Activated naive CD4-positive, alpha-beta T cell treated with anti-CD3 and anti-CD28 coated beads, Interleukin-2, amount 10 ng/mL, durations not matched to agents 7 days and 5 days (primary cell): ENCODE results near the gene KDF1.
A peak's percentile ranks its signal among the peaks of the same experiment; 100 is the strongest.

Experiments
- CTCF ChIA-PET: fragments of 350-600 bp; sonication (Branson Sonifier 250); formaldehyde crosslinking; loops from one replicate; lab custom pipeline; 2021; ENCODE audit warnings: antibody characterized with exemption; lab: Charles Lee
- DNase-seq: peaks from one replicate; pipeline ENCODE4 v3.0.0-alpha.2; 2020
- H3K27ac Mint-ChIP-seq: one replicate; pipeline ENCODE4 v1.8.0; 2021; ENCODE audit warnings: mild to moderate bottlenecking, moderate library complexity, mixed read lengths
- H3K27me3 Mint-ChIP-seq: one replicate; pipeline ENCODE4 v1.8.0; 2021; ENCODE audit warnings: mild to moderate bottlenecking, mixed read lengths
- H3K36me3 Mint-ChIP-seq: one replicate; pipeline ENCODE4 v1.8.0; 2021; ENCODE audit warnings: mixed read lengths
- H3K4me1 Mint-ChIP-seq: one replicate; pipeline ENCODE4 v1.8.0; 2021; ENCODE audit warnings: mixed read lengths
- H3K4me3 Mint-ChIP-seq: one replicate; pipeline ENCODE4 v1.8.0; 2021; ENCODE audit warnings: mild to moderate bottlenecking, moderate library complexity, mixed read lengths
- H3K9me3 Mint-ChIP-seq: one replicate; pipeline ENCODE4 v1.8.0; 2021; ENCODE audit warnings: mixed read lengths

Gene KDF1

DNA sequence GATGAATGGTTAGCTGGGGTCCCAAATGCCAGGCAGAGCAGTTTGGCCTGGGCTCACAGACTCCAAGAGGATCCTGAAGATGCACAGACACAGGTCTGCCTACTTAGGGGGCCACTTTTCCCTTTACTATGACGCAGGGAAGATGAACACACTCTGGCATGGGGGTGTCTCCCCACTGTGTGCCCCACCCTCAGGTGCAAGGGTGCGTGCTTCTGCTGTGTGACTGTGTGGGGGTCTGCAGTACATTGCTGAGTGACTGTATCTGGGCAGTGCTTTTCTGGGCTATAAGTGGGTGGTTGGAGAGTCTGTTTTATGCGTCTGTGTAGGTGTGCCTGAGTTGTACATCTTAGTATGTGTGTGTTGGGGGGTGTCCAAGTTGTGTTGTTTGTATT lies 50.3 kb downstream of the KDF1 start:
- CTCF ChIA-PET: no interaction called here
- no peaks in the 10 kb centered on the region for H3K4me1 Mint-ChIP-seq
- no peak overlapping the region for H3K4me3 Mint-ChIP-seq
- H3K9me3 Mint-ChIP-seq: no peaks in the 10 kb centered on the region
- H3K36me3 Mint-ChIP-seq: no peaks in the 10 kb centered on the region
- no peak for DNase-seq
- peaks cover 17% of the 10 kb centered on the region for H3K27me3 Mint-ChIP-seq
- H3K27ac Mint-ChIP-seq: no peak overlapping the region

GRCh38 chr1:26907071-26907917 lies 53.0 kb downstream of the KDF1 start:
- no peak for DNase-seq

GRCh38 chr1:26900815-26901511 lies 59.3 kb downstream of the KDF1 start:
- H3K36me3 Mint-ChIP-seq: peaks cover 13% of the 10 kb centered on the region
- DNase-seq: no peak
- no peaks in the 10 kb centered on the region for H3K27me3 Mint-ChIP-seq
- H3K4me1 Mint-ChIP-seq: peaks cover 43% of the 10 kb centered on the region
- peak overlapping the region; percentile 97 for H3K27ac Mint-ChIP-seq
- H3K9me3 Mint-ChIP-seq: no peaks in the 10 kb centered on the region
- CTCF ChIA-PET: interaction anchor here (1.0 to 2.0 kb wide), 3 partner anchors 12 to 401 kb away, joined by 3 to 6 read pairs (median 3); no protein-coding TSS in a partner anchor
- H3K4me3 Mint-ChIP-seq: peak overlapping the region; percentile 93

More at GRCh38 chr1:26907071-26907917, 53.0 kb downstream of the KDF1 start:
- H3K4me1 Mint-ChIP-seq: peaks cover 1% of the 10 kb centered on the region
- CTCF ChIA-PET: no interaction called here
- no peak overlapping the region for H3K27ac Mint-ChIP-seq
- H3K36me3 Mint-ChIP-seq: no peaks in the 10 kb centered on the region
- no peaks in the 10 kb centered on the region for H3K9me3 Mint-ChIP-seq
- H3K4me3 Mint-ChIP-seq: no peak overlapping the region
- H3K27me3 Mint-ChIP-seq: peaks cover 9% of the 10 kb centered on the region

DNA sequence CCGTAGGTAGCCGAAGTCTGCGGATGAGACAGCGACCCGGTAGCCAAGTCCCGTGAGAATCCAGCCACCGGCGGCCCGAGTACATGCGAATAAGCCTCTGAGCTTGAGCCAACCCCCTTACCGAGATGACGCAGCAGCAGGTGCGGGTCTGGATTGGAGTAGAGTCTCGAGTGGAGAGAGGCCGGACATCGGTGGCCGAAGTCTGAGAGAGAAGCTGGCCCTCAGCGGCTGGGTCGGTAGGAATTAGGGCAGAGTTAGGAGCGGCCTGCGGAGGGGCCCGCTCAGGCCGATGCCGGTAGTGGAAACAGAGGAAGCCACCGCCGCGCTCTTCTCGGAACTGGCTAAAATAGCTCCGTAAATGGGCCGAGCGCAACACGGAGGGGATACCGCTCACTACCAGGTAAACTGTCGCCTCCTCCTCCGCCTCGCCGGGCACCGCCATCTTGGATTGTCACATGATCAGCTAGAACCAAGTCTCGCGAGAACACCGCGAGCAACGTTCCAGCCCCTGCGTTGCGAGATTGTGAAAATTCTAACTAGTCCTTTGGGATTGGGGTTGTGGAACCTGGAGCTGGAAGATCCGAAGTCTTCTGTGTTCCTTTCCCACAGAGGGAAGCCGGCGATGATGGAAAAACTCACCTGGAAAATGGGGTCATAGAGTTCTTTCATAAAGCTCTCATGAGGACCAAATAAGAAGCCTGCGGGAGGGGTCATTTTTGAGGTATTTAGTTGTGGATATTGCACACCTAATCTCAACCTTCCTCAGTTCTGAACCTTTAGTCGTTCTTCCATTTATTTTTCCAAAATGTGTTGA lies 60.1 kb downstream of the KDF1 start, which contains the start of gene GPATCH3:
TSS of gene GPATCH3 (minus strand) at position 467 of the 814 bp plus-strand sequence. CDS start at position 442, 25 bp downstream.
- CTCF ChIA-PET: interaction anchor here (1.0 to 2.0 kb wide), 3 partner anchors 11 to 400 kb away, joined by 3 to 6 read pairs (median 3); no protein-coding TSS in a partner anchor
- H3K27me3 Mint-ChIP-seq: no peaks in the 10 kb centered on the region
- peaks cover 43% of the 10 kb centered on the region for H3K4me1 Mint-ChIP-seq
- no peaks in the 10 kb centered on the region for H3K9me3 Mint-ChIP-seq
- peak within 1 kb of the TSS; percentile 97 for H3K27ac Mint-ChIP-seq
- peaks cover 17% of the 10 kb centered on the region for H3K36me3 Mint-ChIP-seq
- DNase-seq: peak; percentile 94
- peak within 1 kb of the TSS; percentile 93 for H3K4me3 Mint-ChIP-seq
